ENCODE results near the gene FAM110D.

DNA sequence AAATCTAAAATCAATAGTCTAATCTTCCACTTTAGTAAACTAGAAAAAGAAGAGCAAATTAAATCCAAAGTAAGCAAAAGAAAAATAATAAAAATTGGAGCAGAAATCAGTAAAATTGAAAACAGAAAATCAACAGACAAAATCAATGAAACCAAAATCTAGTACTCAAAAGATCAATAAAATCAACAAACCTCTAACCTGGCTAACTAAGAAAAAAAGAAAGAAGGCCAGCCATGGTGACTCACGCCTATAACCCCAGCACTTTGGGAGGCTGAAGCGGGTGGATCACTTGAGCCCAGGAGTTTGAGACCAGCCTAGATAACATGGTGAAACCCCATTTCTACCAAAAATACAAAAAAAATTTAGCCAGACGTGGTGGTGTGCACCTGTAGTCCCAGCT is 24.4 kb upstream of the FAM110D start:
- TF ChIP-seq, protein P1, sequence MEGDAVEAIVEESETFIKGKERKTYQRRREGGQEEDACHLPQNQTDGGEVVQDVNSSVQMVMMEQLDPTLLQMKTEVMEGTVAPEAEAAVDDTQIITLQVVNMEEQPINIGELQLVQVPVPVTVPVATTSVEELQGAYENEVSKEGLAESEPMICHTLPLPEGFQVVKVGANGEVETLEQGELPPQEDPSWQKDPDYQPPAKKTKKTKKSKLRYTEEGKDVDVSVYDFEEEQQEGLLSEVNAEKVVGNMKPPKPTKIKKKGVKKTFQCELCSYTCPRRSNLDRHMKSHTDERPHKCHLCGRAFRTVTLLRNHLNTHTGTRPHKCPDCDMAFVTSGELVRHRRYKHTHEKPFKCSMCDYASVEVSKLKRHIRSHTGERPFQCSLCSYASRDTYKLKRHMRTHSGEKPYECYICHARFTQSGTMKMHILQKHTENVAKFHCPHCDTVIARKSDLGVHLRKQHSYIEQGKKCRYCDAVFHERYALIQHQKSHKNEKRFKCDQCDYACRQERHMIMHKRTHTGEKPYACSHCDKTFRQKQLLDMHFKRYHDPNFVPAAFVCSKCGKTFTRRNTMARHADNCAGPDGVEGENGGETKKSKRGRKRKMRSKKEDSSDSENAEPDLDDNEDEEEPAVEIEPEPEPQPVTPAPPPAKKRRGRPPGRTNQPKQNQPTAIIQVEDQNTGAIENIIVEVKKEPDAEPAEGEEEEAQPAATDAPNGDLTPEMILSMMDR (IDR thresholded peaks at IDR 0.05): no peak
- no peak for TF ChIP-seq POLR2A (IDR thresholded peaks at IDR 0.05)
